GM23338 (cell line): Measurements from ENCODE around the gene OTUB2. TPM values are rescaled to one million over a fixed set of nuclear protein-coding genes. Genes with fewer than 3 reads are reported as not detected.

Source experiments
- ATAC-seq: fragments of 200-7000 bp; cut with Tn5 transposase; 3 replicates; pipeline ENCODE4 v1.9.1; 2020
- DNase-seq: peaks from one replicate; pipeline ENCODE4 v3.0.0-alpha.2; 2015; ENCODE audit warnings: low spot score
- H2AFZ ChIP-seq: fragments of 200-600 bp; sonication (generic); 2 replicates; pipeline ENCODE4 v1.8.0; 2016; ENCODE audit warnings: antibody characterized with exemption, mild to moderate bottlenecking, moderate library complexity
- H3F3A ChIP-seq: fragments of 200-600 bp; sonication (generic); replicated peaks from 2 replicates; pipeline ENCODE4 v1.8.0; 2017; ENCODE audit warnings: antibody characterized with exemption, mixed run types, low read depth
- H3K27ac ChIP-seq: fragments of 200-600 bp; sonication (generic); 2 replicates; pipeline ENCODE4 v1.6.1; 2016; ENCODE audit warnings: low read depth
- H3K27me3 ChIP-seq: fragments of 200-600 bp; sonication (generic); 2 replicates; pipeline ENCODE4 v1.8.0; 2016; ENCODE audit warnings: mild to moderate bottlenecking, mixed run types, moderate library complexity; ENCODE audit not compliant: insufficient read depth
- H3K36me3 ChIP-seq: fragments of 200-600 bp; sonication (generic); 2 replicates; pipeline ENCODE4 v1.8.0; 2016; ENCODE audit warnings: mild to moderate bottlenecking; ENCODE audit not compliant: insufficient read depth
- H3K4me1 ChIP-seq: fragments of 200-600 bp; sonication (generic); 2 replicates; pipeline ENCODE4 v1.8.0; 2016; ENCODE audit warnings: mild to moderate bottlenecking, moderate library complexity; ENCODE audit not compliant: insufficient read depth
- H3K4me2 ChIP-seq: fragments of 200-600 bp; sonication (generic); 2 replicates; pipeline ENCODE4 v1.7.1; 2017; ENCODE audit warnings: mixed run types
- H3K4me3 ChIP-seq: fragments of 200-600 bp; sonication (generic); 2 replicates; pipeline ENCODE4 v1.6.1; 2016; ENCODE audit warnings: mixed run types
- H3K79me2 ChIP-seq: fragments of 200-600 bp; sonication (generic); replicated peaks from 2 replicates; pipeline ENCODE4 v1.8.0; 2017; ENCODE audit warnings: mild to moderate bottlenecking; ENCODE audit not compliant: insufficient read depth
- H3K9me2 ChIP-seq: fragments of 200-600 bp; sonication (generic); 2 replicates; pipeline ENCODE4 v1.8.0; 2017; ENCODE audit not compliant: insufficient read depth
- H4K20me1 ChIP-seq: fragments of 200-600 bp; sonication (generic); replicated peaks from 2 replicates; pipeline ENCODE4 v1.8.0; 2017; ENCODE audit warnings: mild to moderate bottlenecking; ENCODE audit not compliant: insufficient read depth
- H3K27ac Mint-ChIP-seq: 2 replicates; pipeline ENCODE4 v1.8.0; 2020; ENCODE audit warnings: inconsistent platforms, mild to moderate bottlenecking, moderate library complexity, mixed read lengths
- H3K27me3 Mint-ChIP-seq: 3 replicates; pipeline ENCODE4 v1.8.0; 2022; ENCODE audit warnings: low read depth, mild to moderate bottlenecking, moderate library complexity, mixed read lengths, inconsistent platforms; ENCODE audit not compliant: insufficient read depth, poor library complexity
- H3K36me3 Mint-ChIP-seq: 3 replicates; pipeline ENCODE4 v1.8.0; 2021; ENCODE audit warnings: low read depth, mild to moderate bottlenecking, inconsistent platforms, moderate library complexity, mixed read lengths
- H3K4me1 Mint-ChIP-seq: 3 replicates; pipeline ENCODE4 v1.8.0; 2020; ENCODE audit warnings: mild to moderate bottlenecking, inconsistent platforms, mixed read lengths
- H3K4me3 Mint-ChIP-seq: 3 replicates; pipeline ENCODE4 v1.8.0; 2021; ENCODE audit warnings: moderate library complexity, mild to moderate bottlenecking, inconsistent platforms, mixed read lengths
- H3K9me3 Mint-ChIP-seq: 3 replicates; pipeline ENCODE4 v1.8.0; 2020; ENCODE audit warnings: moderate library complexity, mild to moderate bottlenecking, inconsistent platforms, mixed read lengths
- CREB1 ChIP-seq: fragments of 250-450 bp; sonication (Bioruptor Pico); IDR thresholded peaks from 2 replicates; pipeline ENCODE4 v1.5.0; 2020; ENCODE audit warnings: low read depth, mild to moderate bottlenecking, moderate library complexity
- CTCF ChIP-seq, 2 experiments: fragments of 200-600 bp in 1 of 2; sonication (generic) in 1 of 2; conservative IDR thresholded peaks; 2 replicates each; pipeline versions ENCODE4 v1.5.1 to v1.6.1; 2016 to 2017; ENCODE audit warnings: antibody characterized with exemption in 2 of 2, low read depth in 2 of 2, mild to moderate bottlenecking in 2 of 2, moderate library complexity in 1 of 2
- ETS1 ChIP-seq: IDR thresholded peaks from 2 replicates; pipeline ENCODE4 v1.6.1; 2016; ENCODE audit warnings: antibody characterized with exemption
- EZH2 ChIP-seq: fragments of 200-600 bp; sonication (generic); IDR thresholded peaks from one replicate; pipeline ENCODE4 v1.8.0; 2017; ENCODE audit warnings: antibody characterized with exemption, mild to moderate bottlenecking, low read depth; ENCODE audit not compliant: unreplicated experiment
- EZH2phosphoT487 ChIP-seq: fragments of 200-600 bp; sonication (generic); IDR thresholded peaks from one replicate; pipeline ENCODE4 v1.8.1; 2018; ENCODE audit warnings: antibody characterized with exemption; ENCODE audit not compliant: unreplicated experiment
- JUNB ChIP-seq: IDR thresholded peaks from one replicate; pipeline ENCODE4 v1.6.1; 2016; ENCODE audit warnings: antibody characterized with exemption; ENCODE audit not compliant: unreplicated experiment
- NANOG ChIP-seq: IDR thresholded peaks from 2 replicates; pipeline ENCODE4 v1.6.1; 2016; ENCODE audit warnings: antibody characterized with exemption, borderline replicate concordance
- STAT1 ChIP-seq: IDR thresholded peaks from one replicate; pipeline ENCODE4 v1.6.1; 2016; ENCODE audit warnings: antibody characterized with exemption; ENCODE audit not compliant: unreplicated experiment
- ZNF114 ChIP-seq: fragments of 250-450 bp; sonication (Bioruptor Pico); IDR thresholded peaks from 2 replicates; pipeline ENCODE4 v1.5.0; 2020; ENCODE audit warnings: mild to moderate bottlenecking, moderate library complexity
- ZNF462 ChIP-seq: fragments of 250-450 bp; sonication (Bioruptor Pico); IDR thresholded peaks from 2 replicates; pipeline ENCODE4 v1.5.0; 2020; ENCODE audit warnings: mild to moderate bottlenecking, moderate library complexity
- polyA plus RNA-seq: library from polyadenylated mRNA; unstranded; fragments of >200 nt; fragmentation: Nextera tagmentation; extraction: Ambion mirVana; gene quantifications from 2 replicates; pipeline ENCODE4 v1.2.1, GENCODE V29; 2016
- total RNA-seq: library from RNA; depleted of rRNA; stranded (reverse); fragments of >200 nt; shearing (Covaris generic); gene quantifications from 2 replicates; pipeline ENCODE4 v1.2.3, GENCODE V29; 2014

The OTUB2 gene
- total and polyA plus RNA-seq, 2 experiments from 2014 or later, result 2.1 to 4.1 TPM

- H3K4me1 Mint-ChIP-seq, result peaks cover 4% of the 10 kb centered on the region; the same call in 2 of the 3 replicates
- no peak overlapping the region for H3K27ac Mint-ChIP-seq
Observed at GRCh38 chr14:94003397-94003796, 22.7 kb upstream of the OTUB2 start.

GRCh38 chr14:94004015-94004414, 22.1 kb upstream of the OTUB2 start:
- ATAC-seq, result no peak

More at GRCh38 chr14:94003397-94003796, 22.7 kb upstream of the OTUB2 start:
- DNase-seq, result no peak
- Histone ChIP-seq H3K79me2 (no peaks in the 10 kb centered on the region), H3K4me1 (no peaks in the 10 kb centered on the region), H2AFZ (no peak overlapping the region), H3K9me2 (no peaks in the 10 kb centered on the region), H3K36me3 (no peaks in the 10 kb centered on the region), H3K4me2 (no peak overlapping the region), H3K27ac (no peak overlapping the region), H3K4me3 (no peak overlapping the region), H3F3A (no peaks in the 10 kb centered on the region), H4K20me1 (no peaks in the 10 kb centered on the region), H3K27me3 (no peaks in the 10 kb centered on the region)
- H3K4me3 Mint-ChIP-seq, result no peak overlapping the region
- no peak for TF ChIP-seq JUNB
- no peak for TF ChIP-seq ETS1
- no peak for TF ChIP-seq STAT1
- TF ChIP-seq CREB1, result no peak
- no peak for TF ChIP-seq ZNF114 (CRISPR knock-in tag)
- TF ChIP-seq EZH2, result no peak
- no peak for TF ChIP-seq CTCF (conservative IDR thresholded peaks at IDR 0.05; ENCODE audit: low read depth in 2 of 2)
- TF ChIP-seq EZH2phosphoT487, result no peak
- H3K36me3 Mint-ChIP-seq, result no peaks in the 10 kb centered on the region
- H3K9me3 Mint-ChIP-seq, result no peaks in the 10 kb centered on the region
- H3K27me3 Mint-ChIP-seq, result peaks cover 4% of the 10 kb centered on the region
- no peak for ATAC-seq

More at GRCh38 chr14:94004015-94004414, 22.1 kb upstream of the OTUB2 start:
- no peak for DNase-seq
- TF ChIP-seq CREB1 (no peak), ZNF114 (CRISPR knock-in tag) (no peak), ZNF462 (CRISPR knock-in tag) (no peak), NANOG (no peak)
- H3K27me3 Mint-ChIP-seq, result peaks cover 4% of the 10 kb centered on the region
- peaks cover 4% of the 10 kb centered on the region; the same call in 2 of the 3 replicates for H3K4me1 Mint-ChIP-seq
- Histone ChIP-seq H3F3A (no peaks in the 10 kb centered on the region), H3K27ac (no peak overlapping the region), H3K79me2 (no peaks in the 10 kb centered on the region), H3K27me3 (no peaks in the 10 kb centered on the region), H3K4me1 (no peaks in the 10 kb centered on the region), H4K20me1 (no peaks in the 10 kb centered on the region), H3K4me3 (no peak overlapping the region), H3K36me3 (no peaks in the 10 kb centered on the region), H3K4me2 (no peak overlapping the region), H3K9me2 (no peaks in the 10 kb centered on the region), H2AFZ (no peak overlapping the region)
- no peak overlapping the region for H3K27ac Mint-ChIP-seq
- no peaks in the 10 kb centered on the region for H3K9me3 Mint-ChIP-seq
- no peak overlapping the region for H3K4me3 Mint-ChIP-seq
- no peaks in the 10 kb centered on the region for H3K36me3 Mint-ChIP-seq
